Glomerular endothelial cell (primary cell): ENCODE data around the gene ACOT7. TPM values are rescaled to one million over a fixed set of nuclear protein-coding genes. Genes with fewer than 3 reads are reported as not detected.

Source experiments
- DNase-seq: peaks from one replicate; pipeline ENCODE4 v3.0.0-alpha.2; 2011; ENCODE audit warnings: low read depth, low spot score; ENCODE audit errors: extremely low read depth
- total RNA-seq: library from RNA; depleted of rRNA; stranded (reverse); fragments of >200 nt; gene quantifications from 2 replicates; pipeline ENCODE4 v1.2.3, GENCODE V29; 2015

Gene ACOT7
- total RNA-seq, 1 donor from 2014 or later, result 84.0 TPM

DNA sequence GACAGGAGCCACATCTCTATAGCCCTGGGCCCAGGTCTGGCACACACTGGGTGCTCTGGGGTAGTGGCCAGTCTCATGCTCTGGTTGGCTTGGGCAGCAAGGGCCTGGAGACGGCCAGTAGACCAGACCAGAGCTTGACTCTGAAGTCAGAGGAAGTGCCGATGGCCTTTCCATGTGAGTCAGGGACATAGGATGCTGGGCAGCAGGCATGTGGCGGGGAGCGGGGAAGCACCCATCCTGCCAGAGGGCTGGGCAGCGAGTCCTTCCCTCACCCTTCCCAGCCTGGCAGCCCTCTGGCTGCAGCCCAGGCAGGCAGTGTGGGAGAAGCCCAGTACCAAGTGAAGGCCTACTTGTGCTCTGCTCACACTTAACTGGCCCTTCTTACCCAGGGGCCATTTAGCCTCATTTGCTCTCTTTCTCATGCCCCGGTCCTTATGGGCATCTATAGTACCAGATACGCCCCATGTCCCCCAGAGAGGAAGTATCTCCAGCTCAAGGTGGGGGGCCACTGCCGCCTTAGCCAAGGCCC lies 136.0 kb downstream of the ACOT7 start:
- DNase-seq, result no peak

DNA sequence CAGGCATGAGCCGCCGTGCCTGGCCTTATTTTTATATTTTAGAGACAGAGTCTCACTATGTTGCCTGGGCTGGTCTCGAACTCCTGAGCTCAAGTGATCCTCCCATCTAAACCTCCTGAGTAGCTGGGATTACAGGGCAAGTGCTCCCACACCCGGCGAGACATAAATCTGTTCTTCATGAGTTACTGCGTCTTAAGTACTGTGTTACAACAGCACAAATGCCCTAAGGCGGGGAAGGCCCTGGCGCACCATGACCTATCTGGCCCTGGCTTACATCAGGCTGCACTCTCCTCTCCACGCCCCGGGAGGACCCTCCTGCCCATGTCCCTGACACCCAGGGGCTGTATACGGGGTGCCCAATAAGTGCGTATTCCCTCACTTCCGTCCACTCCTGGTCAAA lies 136.9 kb downstream of the ACOT7 start:
- no peak for DNase-seq

DNA sequence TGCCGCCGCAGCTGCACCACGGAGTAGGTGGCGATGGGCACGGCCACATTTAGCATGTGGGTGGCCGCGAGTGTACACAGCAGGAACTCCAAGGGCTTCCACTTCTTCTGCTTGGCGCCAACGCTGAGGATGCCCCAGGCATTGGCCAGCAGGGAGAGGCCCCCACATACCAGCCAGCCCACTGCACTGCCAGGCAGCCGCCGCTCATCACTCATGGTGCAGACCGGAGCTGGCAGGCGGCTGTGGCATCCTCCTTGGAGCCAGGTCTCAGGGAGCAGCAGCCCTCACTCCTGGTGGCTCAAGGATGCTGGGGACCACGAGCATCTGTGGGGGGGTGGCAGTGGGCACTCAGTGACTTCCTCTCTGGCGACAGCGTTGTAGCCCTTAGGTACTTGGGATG lies 138.9 kb downstream of the ACOT7 start:
- DNase-seq, result no peak

DNA sequence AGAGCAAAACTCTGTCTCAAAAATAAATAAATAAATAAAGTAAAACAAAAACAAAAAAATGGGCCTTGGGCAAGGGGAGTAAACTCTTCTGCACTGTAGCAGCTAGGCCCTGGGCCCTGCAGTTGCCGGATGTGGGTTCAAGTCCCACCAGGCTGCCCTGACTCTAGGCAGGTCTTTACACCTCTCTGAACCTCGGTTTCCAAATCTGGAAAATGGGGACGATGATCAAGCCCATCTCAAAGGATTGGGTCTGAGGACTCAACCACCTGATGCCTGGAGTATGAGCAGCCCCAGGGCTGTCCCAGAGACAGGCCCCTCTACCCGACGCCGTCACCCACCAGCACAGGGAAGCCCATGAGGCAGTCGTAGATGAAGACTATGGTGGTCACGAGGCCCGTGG lies 140.2 kb downstream of the ACOT7 start:
- no peak for DNase-seq

DNA sequence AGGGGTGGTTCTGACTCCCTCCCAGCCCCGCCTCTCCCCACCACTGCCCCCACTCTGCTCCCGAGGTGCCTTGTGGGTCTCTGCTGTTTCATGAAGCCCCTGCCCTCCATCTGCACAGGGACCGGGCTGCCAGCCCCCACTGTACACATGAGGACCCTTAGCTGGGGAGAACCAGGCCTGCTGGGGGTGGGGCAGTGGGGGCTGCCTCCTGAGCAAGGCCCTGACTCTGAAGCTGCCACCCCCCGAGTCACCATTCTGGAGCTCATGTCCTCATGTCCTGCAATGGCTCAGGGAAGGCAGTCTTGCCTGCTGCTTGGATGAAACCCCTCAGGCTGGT lies 141.2 kb downstream of the ACOT7 start:
- DNase-seq, result no peak

DNA sequence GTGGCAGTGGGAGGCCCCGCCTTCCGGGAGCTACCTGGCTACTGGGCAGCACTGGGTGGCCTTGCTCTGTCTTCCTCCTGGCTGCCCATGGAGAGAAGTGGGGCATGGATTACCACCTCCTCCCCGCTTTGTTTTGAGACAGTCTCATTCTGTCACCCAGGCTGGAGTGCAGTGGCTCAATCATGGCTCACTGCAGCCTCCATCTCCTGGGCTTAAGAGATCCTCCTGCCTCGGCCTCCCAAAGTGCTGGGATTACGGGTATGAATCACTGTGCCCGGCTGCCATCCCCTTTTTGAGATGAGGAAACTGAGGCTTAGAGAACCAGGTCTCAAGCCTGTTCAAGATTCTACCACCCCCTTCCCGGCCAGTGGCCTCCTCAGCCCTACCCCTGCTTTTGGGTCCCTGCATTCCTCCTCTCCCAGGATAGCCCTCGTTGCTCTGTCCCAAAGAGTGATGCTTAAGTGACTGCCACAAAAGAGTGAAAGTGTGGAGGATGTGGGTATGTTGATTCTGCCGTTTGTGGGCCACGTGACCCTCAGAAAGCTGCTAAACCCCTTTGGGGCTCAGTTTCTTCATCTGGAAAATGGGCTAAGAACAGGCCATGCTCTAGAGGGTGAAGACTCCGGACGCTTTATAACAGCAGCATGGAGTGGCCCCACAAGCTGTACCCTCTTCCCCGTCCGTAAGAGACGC lies 141.7 kb downstream of the ACOT7 start:
- no peak for DNase-seq

DNA sequence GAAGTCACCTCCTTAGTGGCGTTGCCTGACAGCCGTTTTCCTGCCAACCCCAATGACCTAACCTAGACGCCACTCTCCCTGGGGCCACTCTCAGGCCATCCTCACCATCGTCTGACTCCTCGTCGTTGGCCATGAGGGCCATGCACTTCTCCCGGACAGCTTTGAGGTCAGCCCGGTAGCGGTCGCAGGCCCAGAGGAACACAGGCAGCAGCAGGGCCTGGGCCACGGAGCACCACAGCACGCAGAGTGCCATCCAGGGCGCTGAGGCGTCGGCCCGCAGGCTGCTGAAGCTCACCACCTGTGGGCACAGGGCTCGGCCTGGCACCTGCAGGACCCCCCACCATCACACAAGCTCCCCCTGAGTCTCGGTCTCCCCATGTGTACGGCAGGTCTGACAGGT lies 142.3 kb downstream of the ACOT7 start:
- no peak for DNase-seq

DNA sequence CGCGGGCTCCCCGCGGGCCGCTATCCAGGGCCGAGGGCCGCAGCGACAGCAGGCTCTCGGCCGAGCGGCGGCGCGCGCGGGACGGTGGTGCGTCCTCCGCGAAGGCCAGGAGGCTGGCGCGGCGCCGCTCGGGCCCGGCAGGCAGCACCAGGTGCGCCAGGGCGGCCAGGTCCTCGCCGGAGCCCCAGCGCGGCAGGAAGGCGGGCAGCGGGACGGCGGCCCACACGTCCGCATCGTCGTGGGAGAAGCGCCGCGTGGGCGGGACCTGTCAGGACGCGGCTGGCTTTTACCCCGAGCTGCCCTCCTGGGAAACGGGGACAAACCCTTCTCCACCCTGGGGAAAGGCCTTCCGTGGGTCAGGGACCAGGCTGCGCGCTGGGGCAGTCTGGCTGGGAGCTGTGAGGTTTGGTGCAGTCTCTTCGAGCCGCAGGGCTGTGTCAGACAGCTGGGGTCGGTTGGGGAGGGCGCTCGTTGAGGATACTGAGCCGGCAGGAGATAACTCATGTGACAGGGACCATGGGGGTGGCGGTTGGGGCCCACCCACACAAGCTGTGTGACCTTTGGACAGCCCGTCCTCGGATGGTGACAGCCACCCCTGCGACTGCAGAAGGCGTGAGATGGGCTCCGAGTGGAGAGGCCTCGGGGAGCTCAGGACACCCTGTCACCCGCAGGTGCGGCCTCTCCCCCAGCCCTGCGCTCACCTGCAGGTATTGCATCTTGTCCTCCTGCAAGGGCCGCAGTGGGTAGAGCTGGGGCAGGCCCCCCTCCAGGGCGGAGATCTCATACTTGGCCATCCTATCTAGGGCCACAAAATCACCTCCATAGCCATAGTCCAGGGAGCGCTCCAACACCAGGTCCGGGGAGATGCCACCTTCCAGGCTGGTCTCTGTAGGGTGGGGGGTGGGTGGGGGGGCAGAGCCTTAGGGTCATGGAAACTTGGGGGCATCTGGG lies 143.6 kb downstream of the ACOT7 start:
- DNase-seq, result no peak

DNA sequence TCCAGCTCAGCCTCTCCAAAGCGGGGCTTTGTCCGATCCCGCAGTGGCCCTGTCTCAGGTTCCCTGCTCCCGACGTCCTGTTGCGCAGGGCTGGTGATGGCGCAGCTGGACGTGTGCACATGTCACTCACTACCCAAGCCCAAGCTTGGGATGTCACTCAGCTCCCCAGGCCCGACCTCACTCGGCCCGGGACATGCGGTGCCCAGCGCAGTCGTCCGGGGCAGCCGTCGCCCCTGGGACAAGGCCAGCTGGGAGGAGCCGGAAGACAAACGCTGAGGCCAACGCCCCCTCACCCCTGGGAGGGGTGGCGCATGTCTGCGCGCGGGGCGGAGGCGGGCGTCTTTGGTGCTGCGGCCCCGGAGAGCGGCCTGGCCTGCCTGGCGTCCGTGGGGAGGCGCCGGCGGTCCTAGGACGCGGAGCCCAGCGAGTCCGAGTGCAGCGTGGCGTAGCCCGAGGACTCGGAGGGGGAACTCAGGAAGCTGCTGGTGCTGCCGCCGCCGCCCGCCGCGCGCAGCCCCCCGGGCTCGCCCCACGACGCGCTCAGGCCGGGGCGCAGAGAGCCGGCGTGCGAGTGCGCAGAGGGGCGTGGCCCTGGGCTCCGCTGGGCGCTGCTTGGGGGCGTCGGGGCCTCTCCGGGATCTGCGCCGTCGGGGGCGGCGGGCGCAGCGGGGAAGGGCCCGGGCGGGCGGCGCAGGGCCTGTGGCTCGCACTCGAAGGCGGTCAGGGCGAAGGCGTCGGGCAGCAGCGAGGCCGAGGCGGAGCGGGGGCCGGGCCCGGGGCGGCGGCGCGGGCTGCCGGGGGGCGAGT lies 144.4 kb downstream of the ACOT7 start:
- DNase-seq, result no peak

DNA sequence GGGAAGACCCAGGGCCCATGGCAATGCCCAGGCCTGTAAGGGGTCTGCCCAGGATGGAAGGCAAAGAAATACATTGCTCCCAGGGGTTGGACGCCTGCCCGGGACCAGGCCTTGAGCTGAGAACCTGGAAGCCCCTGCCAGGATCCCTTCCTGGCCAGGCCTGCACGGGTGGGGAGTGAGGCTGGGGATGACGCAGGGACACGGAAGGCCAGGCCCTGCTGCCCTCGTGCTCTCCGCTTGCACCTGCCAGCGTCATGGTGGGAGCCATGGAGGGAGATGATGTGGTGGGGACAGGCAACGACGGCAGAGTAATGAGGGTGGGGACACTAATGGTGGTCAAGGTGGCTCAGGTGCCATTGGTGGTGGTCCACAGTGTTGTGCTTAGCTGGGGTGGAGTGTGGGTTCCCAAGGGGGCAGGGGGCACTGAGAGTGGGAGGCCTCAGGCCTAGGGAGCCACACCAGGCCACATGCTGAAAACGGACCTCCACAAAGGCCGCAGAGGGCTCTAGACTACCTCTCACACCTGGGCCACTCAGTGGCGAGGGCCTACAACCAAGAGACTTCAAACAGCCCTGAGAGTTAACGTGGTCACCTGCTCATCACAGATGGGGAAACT lies 145.3 kb downstream of the ACOT7 start:
- no peak for DNase-seq

DNA sequence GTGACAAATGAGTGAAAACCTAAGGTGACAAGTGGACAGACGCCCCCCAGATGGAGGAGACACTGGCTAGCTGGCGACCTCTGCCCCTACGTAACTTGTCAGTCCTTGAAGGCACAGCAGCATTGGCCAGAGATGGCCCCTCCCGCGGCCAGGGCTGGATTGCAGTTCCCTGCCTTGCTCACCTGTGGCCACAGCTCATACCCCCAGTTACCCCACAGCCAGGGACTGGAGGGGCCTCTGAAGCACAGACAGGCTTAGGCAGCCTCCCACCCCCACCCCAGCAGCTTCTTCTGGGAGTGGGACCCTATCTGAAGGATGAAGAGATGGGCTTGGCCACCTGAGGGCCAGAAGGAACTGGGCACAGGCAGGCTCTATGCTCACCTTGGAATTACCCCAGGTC lies 145.9 kb downstream of the ACOT7 start:
- DNase-seq, result no peak

DNA sequence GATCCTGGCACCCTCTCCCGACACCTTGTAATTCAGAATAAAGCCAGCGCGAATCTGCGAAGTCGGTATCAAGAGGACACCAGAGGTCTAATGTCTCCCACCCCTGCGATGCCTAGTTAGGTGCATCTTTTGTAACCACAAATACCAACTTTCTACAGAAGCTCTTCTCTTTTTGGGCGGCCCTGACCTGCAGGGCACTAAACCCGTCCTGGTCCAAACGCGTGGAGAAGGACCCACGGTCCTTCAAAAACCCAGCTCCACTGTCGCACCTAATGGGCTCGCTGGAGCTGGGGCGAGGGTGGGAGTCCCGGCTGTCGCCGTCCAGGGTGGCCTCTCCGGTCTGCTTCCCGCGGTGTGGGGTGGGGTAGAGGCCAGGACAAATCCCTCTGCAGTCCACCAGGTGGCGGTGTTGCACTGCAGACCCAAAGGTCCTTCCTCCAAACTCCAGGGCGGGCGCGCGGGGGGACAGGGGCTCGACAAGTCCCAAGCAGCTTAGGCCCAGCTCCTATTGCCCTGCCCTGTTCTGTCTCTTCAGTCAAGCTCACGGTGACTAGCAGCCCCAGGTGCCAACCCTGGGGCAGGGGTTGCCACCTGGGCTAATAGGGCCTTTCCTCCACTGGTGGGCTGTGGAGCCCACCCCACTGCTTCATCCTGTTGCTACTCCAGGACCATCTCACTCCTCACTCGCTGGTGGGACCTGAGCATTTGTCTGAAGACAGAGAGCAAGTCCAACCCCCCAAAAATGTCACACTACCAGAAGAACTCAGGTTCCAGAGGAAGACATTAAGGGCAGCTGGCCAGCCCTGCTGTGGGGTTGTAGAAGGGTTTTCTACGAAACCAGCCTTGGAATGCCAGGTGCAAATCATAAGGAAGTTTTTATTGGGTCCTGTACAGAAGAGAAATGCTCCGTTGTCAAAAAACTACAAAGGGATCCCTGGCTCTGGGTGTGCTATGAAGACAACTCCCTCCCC lies 146.8 kb downstream of the ACOT7 start:
- no peak for DNase-seq

DNA sequence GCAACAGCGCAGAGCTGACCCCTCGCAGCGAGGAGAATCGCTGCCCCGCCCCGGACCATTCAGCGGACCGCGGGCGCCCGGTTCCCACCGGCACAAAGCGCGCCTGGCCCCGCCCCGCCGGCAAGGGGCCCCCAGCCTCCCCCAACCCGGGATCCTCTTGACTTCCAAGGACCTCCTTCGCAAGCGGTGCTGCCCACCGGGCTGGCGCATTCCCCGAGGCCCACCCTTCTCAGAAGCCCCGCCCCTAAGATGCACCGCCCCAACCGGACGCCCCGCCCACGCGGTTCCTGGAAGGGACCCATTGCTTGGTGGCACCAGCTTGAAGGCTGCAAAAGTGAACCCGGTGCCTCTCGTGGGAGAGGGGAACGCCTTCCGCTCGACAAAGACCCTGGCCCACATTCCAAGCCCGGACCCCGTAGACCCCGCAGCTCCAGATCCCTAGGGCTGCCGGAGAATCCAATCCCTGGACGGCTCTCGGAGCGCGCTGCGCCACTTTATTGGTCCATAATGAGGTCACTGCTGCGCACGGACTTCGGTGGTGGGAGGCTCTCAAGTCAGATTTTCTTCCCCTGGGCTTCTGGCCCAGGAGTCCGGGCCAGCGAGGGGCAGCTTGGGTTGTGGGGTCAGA lies 147.6 kb downstream of the ACOT7 start:
- no peak for DNase-seq

DNA sequence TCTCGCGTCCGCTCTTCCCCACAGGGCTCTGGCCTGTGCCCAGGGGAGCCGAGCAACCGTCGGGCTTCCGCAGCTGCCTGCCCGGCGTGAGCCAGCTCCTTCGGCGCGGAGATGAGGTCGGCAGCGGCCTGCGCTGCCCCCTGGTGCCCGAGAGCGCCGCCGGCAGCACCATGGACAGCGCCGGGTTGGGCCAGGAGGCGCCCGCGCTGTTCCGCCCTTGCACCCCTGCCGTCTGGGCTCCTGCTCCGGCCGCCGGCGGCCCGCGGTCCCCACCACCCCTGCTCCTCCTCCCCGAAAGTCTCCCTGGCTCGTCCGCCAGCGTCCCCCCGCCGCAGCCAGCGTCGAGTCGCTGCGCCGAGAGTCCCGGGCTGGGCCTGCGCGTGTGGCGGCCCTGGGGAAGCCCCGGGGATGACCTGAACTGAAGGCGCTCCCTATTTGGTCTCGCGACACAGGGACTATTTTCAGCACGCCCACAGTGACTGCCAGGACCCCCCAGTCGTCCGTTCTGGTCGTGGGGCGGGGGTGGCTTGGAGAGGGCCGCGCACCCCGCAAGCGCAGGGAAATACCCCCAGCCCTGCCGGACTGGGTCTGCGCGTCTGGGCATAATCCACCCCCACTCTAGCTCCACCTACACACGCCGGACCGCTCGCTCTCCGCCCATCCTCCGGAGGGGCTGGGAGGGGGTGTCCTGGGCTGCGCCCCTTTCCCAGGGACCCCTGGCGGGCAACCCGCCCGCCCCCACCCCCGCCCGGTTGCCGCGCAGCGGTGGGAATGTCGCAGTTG lies 148.3 kb downstream of the ACOT7 start:
- no peak for DNase-seq

DNA sequence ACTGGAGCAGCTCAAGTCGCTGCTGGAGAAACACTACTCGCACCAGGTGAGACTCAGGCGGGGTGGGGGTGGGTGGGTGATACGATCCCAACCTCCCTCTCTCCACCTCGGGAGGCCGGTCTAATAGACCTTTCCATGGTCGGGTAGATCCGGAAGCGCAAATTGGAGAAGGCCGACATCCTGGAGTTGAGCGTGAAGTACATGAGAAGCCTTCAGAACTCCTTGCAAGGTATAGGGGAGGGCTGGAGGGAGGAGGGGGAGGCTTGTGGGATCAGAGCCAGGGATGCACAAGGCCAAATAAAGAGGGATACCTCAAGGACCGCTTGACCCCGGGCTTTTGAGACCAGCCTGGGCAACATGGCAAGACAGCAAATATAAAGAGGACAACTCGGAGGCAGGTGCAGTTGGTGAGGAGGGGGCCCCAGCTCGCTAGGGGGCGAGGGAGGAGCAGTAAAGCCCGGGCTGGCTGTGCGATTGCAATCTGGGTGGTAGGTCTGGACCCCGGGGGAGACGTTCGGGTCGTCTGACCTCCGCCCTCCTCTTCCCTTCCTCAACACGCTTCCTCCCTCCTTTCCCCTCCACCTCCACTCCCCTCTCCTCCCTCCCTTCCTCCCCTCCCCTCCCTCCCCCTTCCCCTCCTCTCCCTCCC lies 149.0 kb downstream of the ACOT7 start:
- no peak for DNase-seq

DNA sequence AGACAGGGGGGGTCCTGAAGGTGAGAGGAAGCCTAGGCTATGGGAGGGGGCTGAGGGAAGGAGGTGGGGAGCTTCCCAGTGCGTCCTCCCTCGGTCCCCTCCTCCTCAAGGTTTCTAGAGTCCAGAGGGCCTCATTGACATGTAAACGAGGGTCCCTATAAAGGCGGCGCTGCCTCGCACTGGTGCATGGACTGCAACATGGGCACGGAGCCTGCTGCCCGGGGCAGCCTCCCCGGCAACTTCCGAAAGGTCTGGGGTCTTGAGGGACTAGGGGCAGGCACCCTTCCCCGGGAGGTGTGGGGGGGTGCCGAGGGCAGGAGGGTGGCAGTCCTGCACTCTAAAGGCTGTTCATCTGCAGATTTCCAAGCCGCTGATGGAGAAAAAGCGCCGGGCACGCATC lies 149.6 kb downstream of the ACOT7 start, which contains the start of gene HES3:
TSS of gene HES3 (plus strand) at position 187 of the 400 bp plus-strand sequence. CDS start at position 374, 187 bp downstream.
- no peak for DNase-seq

DNA sequence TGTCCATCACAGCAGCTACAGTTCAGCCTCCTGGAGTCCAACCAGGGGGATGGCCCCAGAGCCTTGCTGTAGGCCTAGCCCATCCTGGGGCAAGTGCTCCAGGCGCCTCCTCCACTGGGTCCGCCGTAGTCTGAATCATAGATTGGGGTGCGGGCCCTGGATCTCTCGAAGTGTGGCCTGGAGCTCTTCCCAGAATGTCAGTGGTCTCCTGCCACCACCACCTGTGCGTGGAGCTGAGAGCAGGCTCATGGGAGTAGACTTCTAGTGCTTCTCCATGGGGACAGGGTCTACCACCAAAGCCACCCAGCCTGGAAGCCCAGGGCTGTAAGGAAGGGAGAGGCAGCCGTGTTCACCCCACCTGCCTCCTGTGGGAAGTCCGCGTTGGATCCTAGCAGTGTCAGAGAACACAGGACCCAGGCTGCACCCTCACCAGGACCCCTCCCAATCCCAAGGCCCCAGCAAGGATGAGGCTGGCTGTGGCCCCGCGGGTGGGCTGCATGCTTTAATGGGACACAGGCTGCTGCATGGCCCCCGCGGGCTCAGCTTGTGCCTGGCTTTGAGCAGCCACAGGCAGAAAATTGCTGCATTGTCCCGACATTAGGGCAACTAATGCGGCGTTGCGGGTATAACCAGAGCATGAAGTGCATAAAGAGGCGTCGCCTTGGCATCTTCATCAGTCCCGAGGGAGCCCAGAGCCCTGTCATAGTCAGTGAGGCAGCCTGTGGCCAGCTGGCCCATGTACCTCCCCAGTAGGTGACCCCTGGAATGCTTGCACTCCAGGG lies 150.3 kb downstream of the ACOT7 start:
- DNase-seq, result no peak
